Measurements from ENCODE around the gene GZMH. TPM values are rescaled to one million over a fixed set of nuclear protein-coding genes. Genes with fewer than 3 reads are reported as not detected.

GZMH gene
- total and polyA plus RNA-seq, 12 donors: 0.28 to 6.4 (median 0.55) TPM; not detected in 4

DNA sequence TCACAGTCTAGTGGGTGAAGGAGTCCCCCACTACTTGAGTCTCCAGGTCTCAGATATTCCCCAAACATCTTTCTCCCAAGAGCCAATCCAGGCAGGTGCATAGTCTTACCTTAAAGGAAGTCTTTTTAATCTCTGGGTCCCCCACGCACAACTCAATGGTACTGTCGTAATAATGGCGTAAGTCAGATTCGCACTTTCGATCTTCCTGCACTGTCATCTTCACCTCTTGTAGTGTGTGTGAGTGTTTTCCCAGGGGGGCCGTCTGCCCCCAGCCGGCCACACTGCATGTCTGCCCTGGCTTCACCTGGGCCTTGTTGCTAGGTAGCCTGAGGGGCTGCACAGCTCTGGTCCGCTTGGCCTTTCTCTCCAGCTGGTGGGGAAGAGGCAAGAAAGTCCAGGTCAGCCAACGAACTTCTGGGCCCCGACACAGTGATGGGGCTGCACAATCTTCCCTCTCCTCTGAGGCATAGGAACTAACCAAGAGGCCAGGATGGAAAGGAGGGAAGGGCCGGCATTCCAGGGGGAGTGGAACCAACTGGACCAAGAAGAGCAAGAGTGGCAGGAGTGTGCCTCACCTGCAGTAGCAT is 22.4 kb upstream of the GZMH start:
- TF ChIP-seq CTCF (IDR thresholded peaks at IDR 0.05): no peak
- DNase-seq (no peak), ATAC-seq (no peak)
- Histone ChIP-seq H3K27ac (no peak overlapping the region), H3K9me3 (no peaks in the 10 kb centered on the region), H3K27me3 (peaks cover 0 to 3% (median 0%) of the 10 kb centered on the region in 7 donors), H3K4me1 (no peaks in the 10 kb centered on the region), H3K36me3 (no peaks in the 10 kb centered on the region), H3K4me3 (peak overlapping the region in 1 of 10 donors; percentile 32)
- intact Hi-C loops (cut with DNase I): no loop called here
- WGBS, 2 donors: 92 to 93% methylated on average over 11 of the region's 11 CpGs

- ATAC-seq (no peak), DNase-seq (no peak)
- no peak for TF ChIP-seq CTCF (IDR thresholded peaks at IDR 0.05)
- peaks cover 0 to 3% (median 0%) of the 10 kb centered on the region in 7 donors for H3K27me3 ChIP-seq
- no peaks in the 10 kb centered on the region for H3K4me1 ChIP-seq
- intact Hi-C loops (cut with DNase I): no loop called here
- H3K9me3 ChIP-seq: no peaks in the 10 kb centered on the region
- H3K4me3 ChIP-seq: peak overlapping the region in 1 of 10 donors; percentile 32
- H3K27ac ChIP-seq: no peak overlapping the region
- no peaks in the 10 kb centered on the region for H3K36me3 ChIP-seq
- WGBS, 2 donors: 76 to 84% methylated on average over 10 of the region's 10 CpGs
Observed at GRCh38 chr14:24630872-24631477, 21.5 kb upstream of the GZMH start.

DNA sequence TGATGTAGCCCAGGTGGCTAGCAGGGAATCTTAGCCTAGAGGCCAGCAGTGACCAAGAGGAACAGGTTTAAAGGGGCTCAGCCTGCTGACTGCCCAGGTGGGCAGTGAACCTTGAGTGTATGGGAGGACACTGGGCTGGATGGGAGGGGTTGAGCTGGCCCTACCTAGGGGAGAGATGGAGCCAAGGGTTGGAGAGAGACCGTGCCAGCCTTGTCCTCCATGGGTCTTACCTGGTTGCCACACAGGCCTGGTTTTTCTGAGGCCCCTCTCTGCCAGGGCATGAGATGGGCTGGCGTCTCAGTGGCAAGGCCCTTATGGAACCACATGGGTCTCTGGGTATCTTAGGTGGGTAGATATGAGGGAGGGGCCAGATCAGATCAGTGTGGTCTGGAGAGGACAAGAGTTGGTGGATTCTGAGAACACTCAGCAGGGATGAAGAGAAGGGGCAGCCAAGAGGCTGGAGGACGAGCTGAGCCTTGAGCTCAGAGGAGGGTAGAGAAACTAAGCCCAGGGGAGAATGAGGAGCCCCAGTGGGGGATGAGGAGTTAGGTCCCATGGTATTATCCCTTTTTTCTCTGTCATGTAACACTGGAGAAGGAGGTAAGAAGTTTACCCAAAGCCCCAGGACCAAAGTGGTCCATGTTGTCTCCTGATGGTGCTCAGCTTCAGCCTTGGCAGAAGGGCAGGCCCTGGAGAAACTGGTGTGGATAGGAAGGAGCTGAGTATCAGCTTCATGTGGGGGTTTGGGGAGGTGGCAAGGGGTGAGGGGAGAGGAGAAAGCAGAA is 20.8 kb upstream of the GZMH start:
- intact Hi-C loops (cut with DNase I): no loop called here
- WGBS, 2 donors: 73 to 83% methylated on average over 3 of the region's 3 CpGs
- H3K9me3 ChIP-seq: no peaks in the 10 kb centered on the region
- H3K4me3 ChIP-seq: no peak overlapping the region
- DNase-seq (no peak), ATAC-seq (no peak)
- no peak for TF ChIP-seq CTCF (IDR thresholded peaks at IDR 0.05)
- no peaks in the 10 kb centered on the region for H3K36me3 ChIP-seq
- no peak overlapping the region for H3K27ac ChIP-seq
- peaks cover 0 to 3% (median 0%) of the 10 kb centered on the region in 7 donors for H3K27me3 ChIP-seq
- no peaks in the 10 kb centered on the region for H3K4me1 ChIP-seq

DNA sequence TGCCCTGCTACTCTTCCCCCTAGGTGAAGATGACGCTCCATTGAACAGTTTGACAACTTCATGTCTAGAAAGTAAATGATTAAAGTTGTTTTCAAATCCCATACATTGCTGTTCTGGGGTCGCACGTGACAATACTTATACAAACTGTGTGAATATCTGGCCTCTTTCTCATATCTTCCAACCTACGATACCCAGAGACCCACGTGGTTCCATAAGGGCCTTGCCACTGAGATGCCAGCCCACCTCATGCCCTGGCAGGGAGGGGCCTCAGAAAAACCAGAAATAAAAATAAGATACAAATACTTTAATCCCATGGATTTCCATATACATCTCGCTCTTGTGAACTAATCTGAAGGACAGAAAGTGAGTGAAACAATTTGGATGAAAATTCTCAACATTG is 20.0 kb upstream of the GZMH start:
- Histone ChIP-seq H3K27me3 (peaks cover 0 to 3% (median 0%) of the 10 kb centered on the region in 7 donors), H3K4me1 (no peaks in the 10 kb centered on the region), H3K4me3 (no peak overlapping the region), H3K36me3 (no peaks in the 10 kb centered on the region), H3K9me3 (no peaks in the 10 kb centered on the region), H3K27ac (no peak overlapping the region)
- DNase-seq (no peak), ATAC-seq (no peak)
- WGBS, 2 donors: 82 to 87% methylated on average over 6 of the region's 6 CpGs
- TF ChIP-seq CTCF (IDR thresholded peaks at IDR 0.05): no peak
- intact Hi-C loops (cut with DNase I): no loop called here
